GM18526 (cell line): ENCODE data around the gene FSIP1.
A peak's percentile ranks its signal among the peaks of the same experiment; 100 is the strongest.

ENCODE experiments used
- POLR2A ChIP-seq: IDR thresholded peaks from 3 replicates; pipeline ENCODE4 v1.6.1; 2011; ENCODE audit not compliant: insufficient read length; ENCODE audit errors: extremely low read depth

The FSIP1 gene

DNA sequence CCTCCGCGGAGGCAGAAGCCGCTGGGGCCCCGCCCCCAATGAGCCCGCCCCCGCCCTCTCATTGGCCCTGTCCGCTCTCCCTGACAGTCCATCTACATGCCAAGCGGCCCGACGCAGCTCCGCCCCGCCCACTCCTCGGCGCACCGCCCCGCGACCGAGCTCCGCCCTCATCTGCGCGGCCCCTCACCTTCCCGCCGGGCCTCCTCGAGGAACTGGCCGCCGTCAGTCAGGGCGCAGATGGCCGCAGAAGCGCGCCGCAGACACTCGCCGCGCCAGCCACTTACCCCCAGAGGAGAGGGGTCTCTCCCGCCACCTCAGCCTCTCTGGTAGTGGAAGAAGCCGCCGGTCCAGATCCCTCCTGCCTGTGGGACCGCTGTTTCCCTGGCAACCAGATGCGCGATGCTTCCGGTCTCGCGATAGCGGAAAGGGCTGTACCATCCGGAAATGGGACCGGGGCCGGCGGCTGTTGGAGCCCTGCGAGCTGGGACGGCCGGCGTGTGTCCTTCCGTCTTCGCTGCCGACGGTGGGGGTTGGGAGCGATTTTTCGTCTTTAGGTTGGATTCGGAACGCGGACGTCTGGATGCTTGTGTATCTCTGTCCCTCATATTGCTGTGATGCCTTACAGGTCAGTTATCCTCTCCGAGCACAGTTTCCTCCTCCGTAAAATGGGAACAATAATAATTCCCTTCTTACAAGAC is at the start of gene FSIP1:
FSIP1 (minus strand) TSS at position 401 of the 698 bp plus-strand sequence. CDS start 6,317 bp downstream, outside the sequence.
- peak; percentile 82 for TF ChIP-seq POLR2A

DNA sequence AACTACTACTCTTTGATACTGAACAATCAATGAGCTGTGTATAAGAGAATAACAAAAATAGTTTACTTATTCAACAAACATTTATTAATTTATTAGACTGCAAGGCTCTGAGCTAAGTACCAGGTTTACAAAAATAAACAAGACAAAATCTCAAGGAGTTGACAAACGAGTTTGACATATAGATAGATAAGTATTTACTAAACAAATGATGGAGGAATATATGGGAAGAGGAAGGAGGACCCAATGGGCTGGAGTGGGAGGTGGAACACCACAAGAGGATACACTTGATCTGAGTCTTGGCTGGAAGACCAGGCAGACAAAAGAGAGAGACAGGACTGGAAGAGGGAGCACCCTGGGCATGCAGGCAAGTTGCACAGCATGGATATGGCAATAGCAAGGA is 47.5 kb upstream of the FSIP1 start:
- TF ChIP-seq POLR2A, result no peak

DNA sequence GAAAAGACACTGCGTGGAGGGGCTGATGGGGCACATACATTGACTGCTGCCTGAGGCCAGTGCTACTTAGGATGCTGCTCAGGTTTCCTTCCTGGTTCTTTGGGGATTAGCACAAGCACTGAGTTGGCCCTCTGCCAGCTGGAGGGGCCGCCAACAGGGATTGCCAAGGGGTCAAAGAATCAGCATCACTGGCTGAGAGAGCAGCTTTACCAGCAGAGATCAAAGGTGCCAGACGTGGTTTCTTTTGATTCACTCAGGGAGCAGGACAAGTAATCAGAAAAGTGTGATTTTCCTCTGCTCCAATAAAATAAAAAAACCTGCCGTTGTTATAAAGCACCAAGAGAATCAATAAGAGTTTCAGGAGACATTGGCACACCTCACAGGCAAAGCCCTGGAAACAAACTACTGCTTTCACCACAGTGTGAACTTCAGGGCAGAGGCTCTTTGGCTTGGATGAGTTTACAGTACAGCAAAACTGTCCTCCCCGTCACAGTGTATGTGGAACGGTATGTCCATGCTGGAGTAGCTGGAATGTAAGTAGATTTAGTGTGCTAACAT is 45.8 kb upstream of the FSIP1 start:
- TF ChIP-seq POLR2A, result no peak

DNA sequence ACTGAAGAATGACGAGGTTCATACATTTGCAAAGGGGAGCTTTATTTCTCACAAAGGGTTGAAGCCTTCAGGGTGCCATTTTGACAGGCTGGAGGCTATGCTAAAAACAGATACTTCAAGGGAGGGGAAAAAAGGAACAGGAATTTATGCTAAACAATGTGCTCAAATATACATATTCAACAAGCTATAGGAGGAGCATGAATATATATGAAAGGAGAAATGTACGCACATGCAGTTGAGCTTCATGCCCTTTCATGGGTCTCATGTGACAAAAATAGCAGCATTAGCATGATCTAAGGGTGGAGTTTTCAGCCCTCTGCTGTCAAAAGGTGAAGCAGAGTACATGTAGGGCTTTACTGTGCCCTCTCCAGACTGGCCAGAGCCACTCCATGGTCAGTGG is 44.3 kb upstream of the FSIP1 start:
- no peak for TF ChIP-seq POLR2A

DNA sequence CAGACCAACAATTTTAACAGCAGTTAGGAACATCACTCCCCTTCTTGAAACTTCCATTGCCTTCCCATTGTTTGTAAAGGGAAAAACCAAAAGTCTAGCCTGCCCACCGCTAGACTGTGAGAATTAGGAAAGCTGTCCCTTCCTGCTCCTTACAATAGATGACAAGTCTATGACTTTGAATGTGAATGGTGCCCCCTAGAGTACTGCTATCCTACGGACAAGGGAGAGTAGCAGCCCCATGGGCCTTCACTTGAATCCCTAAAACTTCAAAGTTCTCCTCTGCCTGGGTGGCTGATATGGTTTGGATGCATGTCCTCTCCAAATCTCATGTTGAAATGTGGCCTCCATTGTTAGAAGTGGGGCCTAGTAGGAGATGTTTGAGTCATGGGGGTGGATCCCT is 41.0 kb upstream of the FSIP1 start:
- TF ChIP-seq POLR2A, result no peak

DNA sequence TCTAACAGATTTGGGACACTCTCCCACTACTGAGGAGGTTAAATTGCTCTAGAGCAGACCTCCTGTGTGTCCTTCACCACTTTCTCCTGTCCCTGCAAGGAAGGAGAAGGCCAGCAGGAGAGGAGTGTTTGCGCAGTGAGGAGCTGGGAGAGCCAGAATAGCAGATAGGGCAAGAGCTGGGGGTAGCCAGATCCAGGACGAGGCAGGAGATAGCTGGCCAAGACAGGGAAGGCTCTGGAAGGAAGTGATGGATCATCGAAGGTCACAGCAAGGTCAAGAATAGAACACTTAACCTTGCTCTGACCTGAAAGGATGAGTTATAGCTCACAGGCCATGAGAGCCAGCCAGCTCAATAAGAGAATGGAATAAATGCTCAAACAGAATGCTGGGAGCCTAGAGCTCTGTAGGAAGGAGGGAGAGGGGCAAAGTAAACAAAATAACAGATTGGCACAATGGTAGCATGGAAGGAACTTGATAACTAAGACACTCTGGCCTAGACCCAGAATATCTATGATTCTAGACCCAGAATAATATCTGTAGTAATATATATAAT is 37.5 kb upstream of the FSIP1 start:
- no peak for TF ChIP-seq POLR2A

DNA sequence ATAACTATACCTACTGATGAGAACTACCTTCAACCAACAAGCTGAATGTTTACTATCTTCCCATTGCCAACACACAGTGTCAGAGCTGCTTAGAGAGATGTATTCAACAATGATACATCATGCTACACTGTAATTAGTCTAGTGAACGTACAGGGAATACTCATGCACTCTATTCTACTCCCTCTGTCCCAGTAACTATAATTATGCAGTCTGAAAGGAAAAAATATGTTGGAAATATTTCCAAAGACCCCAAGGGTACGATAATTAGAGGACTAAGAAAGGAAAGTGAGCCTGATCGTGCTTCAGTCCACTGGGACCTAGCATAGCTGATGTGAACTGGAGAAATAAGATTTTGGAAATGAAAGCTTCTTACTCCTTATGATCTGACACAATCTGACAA is 36.9 kb upstream of the FSIP1 start:
- no peak for TF ChIP-seq POLR2A

DNA sequence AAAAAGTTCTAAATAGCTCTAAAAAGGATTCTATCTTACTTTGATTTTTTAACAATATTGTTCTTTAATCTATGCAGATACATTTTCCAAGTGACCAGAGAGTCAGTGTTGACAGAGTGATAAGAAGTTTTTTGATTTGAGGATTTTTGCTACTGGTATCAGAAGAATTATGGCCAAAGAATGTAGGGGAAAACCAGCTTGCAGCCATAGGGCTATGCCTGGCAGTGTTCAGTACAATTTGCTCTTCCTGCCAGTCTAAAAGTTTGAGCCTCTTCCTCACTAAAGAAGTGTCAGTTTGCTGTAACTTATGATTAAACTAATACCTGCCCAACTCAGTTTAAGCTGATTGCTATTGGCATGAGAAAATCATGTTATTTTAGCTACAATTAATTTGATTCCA is 35.3 kb upstream of the FSIP1 start:
- TF ChIP-seq POLR2A, result no peak

DNA sequence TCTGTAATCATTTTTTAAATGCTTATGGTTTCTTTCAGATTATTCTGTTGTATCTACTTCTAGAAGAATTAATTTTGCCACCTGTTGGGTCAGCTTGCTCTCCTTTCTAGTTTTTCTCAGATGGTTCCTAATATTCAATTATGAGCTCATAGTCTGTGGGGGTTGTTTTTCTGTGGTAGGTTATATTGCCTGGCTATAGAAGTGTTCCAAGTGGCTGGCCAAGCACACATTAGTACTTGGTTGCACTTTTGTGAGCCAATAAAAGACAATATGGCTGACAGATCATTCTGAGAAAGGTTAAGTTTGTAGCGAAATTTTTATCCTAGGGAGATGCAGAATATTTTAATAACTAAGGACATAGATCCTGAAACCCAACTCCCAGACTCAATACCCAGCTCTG is 31.8 kb upstream of the FSIP1 start:
- TF ChIP-seq POLR2A, result no peak

DNA sequence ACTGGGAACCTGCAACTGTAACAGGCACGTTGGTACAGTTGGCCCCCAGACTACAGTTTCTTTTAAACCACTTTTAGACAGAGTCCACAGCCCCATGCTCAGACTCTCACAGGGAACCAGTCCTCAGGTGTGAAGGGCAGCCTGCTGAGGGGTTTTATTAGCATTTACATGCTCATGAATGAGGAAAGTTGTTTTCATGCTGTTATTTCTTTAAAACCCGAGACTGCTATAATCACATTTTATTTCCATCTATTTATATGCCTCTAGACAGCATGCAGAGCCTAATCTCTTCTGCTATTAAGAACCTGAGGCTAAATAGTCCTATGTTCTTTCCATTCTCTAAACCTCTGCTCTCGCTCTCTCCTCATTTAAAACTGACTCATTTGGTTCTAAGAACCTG is 26.3 kb upstream of the FSIP1 start:
- TF ChIP-seq POLR2A, result no peak

DNA sequence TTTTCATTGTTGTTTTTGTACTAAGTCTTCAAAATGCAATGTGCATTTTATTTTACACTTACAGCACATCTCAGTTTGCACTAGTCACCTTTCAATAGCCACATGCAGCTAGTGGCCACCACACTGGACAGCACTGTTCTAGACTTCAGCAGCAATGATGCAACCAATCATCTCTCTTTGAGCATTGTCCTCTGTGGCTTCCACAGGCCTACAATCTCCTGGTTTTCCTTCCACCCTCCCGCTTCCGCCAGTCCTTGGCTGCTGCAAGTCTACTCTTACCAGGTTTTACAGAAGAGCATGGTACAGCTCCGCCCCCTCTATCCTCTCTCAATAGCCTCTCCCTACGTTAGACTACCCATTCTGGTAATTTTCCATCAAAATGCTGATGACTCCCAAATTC is 25.1 kb upstream of the FSIP1 start:
- no peak for TF ChIP-seq POLR2A

DNA sequence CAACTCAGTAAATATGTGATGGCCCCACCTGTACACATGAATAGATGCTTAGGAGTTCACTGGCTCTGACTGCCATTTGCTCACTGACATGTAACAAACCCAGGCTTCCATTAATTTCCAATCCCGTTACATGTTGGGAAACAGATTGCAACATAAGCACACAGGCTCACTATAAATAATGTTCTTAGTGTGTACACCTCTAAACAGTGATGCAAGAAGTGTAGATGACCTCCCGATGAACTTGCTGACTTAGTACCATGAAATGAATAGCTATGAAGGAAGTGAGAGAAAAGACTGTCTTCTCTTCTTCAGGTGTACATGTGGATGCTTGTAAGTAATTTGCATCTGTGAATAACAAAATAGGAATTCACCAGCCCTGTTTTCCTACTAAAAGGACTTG is 21.4 kb upstream of the FSIP1 start:
- no peak for TF ChIP-seq POLR2A

DNA sequence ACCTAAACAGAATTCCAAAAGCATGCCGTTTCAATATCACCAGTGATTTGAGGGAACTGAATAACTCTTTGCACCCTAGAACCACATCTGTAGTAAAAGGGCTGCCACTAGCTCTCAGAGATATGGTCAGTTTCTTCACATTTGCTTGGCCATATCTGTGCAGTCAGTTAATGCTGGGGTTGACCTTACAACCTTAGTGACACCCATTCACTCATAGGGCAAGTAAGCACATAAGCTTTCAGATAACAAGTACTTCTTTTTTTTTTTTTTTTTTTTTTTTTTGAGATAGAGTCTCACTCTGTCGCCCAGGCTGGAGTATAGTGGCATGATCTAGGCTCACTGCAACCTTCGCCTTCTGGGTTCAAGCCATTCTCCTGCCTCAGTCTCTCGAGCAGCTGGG is 20.4 kb upstream of the FSIP1 start:
- no peak for TF ChIP-seq POLR2A

DNA sequence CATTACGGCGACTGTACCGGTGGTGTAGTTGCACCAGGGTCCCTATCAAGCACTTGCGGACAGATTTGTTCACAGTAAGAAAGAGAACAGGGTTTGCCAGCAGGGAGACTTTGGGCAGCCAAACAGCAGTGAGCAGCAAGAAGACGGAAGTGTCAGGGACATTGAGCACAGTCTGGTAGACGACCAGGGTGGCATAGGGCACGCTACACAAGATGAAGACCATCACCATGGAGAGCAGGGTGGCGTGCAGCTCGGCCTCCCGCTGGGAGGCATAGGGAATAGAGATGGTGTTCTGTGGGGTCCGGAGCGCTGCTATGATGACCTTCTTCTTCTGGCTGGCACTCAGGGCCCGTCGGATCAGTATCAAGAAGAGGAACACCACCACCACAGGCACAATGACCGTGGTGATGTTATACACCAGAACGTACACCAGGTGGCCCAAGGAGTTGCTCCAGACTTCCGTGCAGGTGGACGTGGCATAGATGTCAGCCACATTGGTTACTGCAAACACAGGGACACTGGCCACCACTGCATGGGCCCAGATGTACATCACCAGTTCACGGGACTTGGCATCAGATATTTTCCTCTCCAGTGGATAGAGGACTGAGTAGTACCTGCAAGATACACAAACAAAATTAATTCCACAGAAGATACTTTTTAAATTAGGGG is 19.1 kb upstream of the FSIP1 start:
- no peak for TF ChIP-seq POLR2A

DNA sequence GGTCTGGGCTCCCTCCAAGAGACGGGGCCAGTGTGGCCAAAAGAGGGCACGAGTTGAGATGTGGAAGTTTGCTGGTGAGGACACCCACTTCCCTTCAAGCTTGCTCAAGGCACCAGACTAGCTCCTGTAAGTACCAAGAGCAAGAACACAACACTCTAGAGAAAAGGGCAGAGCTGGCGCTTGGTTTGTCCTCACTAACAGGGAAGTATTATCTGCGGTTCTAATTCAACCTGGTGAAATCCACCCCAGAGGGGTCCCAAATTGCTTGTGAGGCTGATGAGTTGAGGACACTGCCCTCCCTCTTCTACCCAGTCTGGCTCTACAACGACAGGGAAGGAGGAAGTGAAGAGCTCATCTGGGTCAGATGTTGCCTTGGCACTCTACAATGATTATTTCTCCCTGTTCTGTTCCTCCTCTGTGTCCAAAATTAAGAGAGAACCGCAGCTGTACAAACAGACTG is 16.9 kb upstream of the FSIP1 start:
- no peak for TF ChIP-seq POLR2A

DNA sequence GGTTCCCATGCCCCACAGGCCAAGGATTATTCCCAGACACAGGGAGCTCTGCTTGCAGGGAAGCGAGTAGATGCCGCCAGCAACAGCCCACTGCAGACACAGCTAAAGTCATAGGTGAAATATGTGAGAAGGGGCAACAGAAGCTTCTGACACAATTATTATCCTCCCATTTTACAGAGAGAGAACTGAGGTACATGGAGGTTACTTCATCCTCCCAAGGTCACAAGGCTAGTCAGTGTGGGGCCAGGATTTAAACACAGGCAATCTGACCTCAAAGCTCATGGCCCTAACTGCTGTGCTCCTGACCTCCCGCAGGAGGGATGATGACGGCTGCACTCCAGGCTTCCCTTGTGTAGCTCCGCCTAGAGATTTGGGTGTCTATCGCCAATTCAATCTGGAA is 15.7 kb upstream of the FSIP1 start:
- no peak for TF ChIP-seq POLR2A
